SK-N-SH (cell line): Measurements from ENCODE around the gene CERS1. TPM values are rescaled to one million over a fixed set of nuclear protein-coding genes. Genes with fewer than 3 reads are reported as not detected.
A peak's percentile ranks its signal among the peaks of the same experiment; 100 is the strongest.

Experiments
- CTCF ChIA-PET: fragments of 300-600, 350-600 bp; formaldehyde crosslinking; extraction: SDS; loops from one replicate; lab custom pipeline; 2021; lab: Yijun Ruan, JAX
- POLR2A ChIA-PET: fragments of 350-600 bp; sonication (Branson Sonifier 250); formaldehyde crosslinking; extraction: SDS; loops from one replicate; lab custom pipeline; 2020; ENCODE audit warnings: antibody characterized with exemption, inconsistent platforms; lab: Yijun Ruan, JAX
- DNase-seq: peaks from one replicate; pipeline ENCODE4 v3.0.0; 2012
- H2AFZ ChIP-seq: fragments of 200-600 bp; sonication (generic); 2 replicates; pipeline ENCODE4 v1.8.1; 2016; ENCODE audit warnings: antibody characterized with exemption, mild to moderate bottlenecking, low read depth
- H3F3A ChIP-seq: fragments of 200-600 bp; sonication (generic); replicated peaks from 2 replicates; pipeline ENCODE3; 2016; ENCODE audit warnings: antibody characterized with exemption, mild to moderate bottlenecking; ENCODE audit not compliant: insufficient read depth
- H3K27ac ChIP-seq, 2 experiments: fragments of 200-500 bp in 1 of 2; fragments of 200-600 bp in 1 of 2; sonication (Bioruptor generic) in 1 of 2; sonication (generic), shearing (Covaris generic) in 1 of 2; 2 replicates each; pipeline versions ENCODE4 v1.5.1 to v1.6.1; 2014 to 2016; ENCODE audit warnings: low read depth in 2 of 2, inconsistent platforms in 1 of 2, low read length in 1 of 2, mild to moderate bottlenecking in 1 of 2, mixed read lengths in 1 of 2
- H3K27me3 ChIP-seq: fragments of 200-600 bp; sonication (generic), shearing (Covaris generic); 2 replicates; pipeline ENCODE4 v1.6.1; 2016; ENCODE audit warnings: mixed run types; ENCODE audit not compliant: insufficient read depth
- H3K36me3 ChIP-seq, 2 experiments: fragments of 200-500 bp in 1 of 2; fragments of 200-600 bp in 1 of 2; sonication (Bioruptor generic) in 1 of 2; sonication (generic) in 1 of 2; replicated peaks in 1 of 2; 2 replicates each; pipeline versions ENCODE3 to v1.5.1; 2014 to 2016; ENCODE audit warnings: low read length in 1 of 2, mild to moderate bottlenecking in 1 of 2; ENCODE audit not compliant: insufficient read depth in 2 of 2, control insufficient read depth in 1 of 2
- H3K4me1 ChIP-seq, 2 experiments: fragments of 200-500 bp in 1 of 2; fragments of 200-600 bp in 1 of 2; sonication (Bioruptor generic) in 1 of 2; sonication (generic), shearing (Covaris generic) in 1 of 2; 2 replicates each; pipeline versions ENCODE4 v1.5.1 to v1.6.1; 2014 to 2016; ENCODE audit warnings: low read depth in 1 of 2, low read length in 1 of 2, mixed run types in 1 of 2; ENCODE audit not compliant: insufficient read depth in 2 of 2, control insufficient read depth in 1 of 2
- H3K4me2 ChIP-seq: fragments of 200-600 bp; sonication (generic), shearing (Covaris generic); 2 replicates; pipeline ENCODE4 v1.6.1; 2017; ENCODE audit warnings: mixed run types
- H3K4me3 ChIP-seq, 2 experiments: fragments of 200-500 bp in 1 of 2; fragments of 200-600 bp in 1 of 2; sonication (Bioruptor generic) in 1 of 2; sonication (generic), shearing (Covaris generic) in 1 of 2; 2 replicates each; pipeline versions ENCODE4 v1.5.1 to v1.8.1; 2014 to 2016; ENCODE audit warnings: low read depth in 2 of 2, inconsistent platforms in 1 of 2, low read length in 1 of 2, mild to moderate bottlenecking in 1 of 2, mixed read lengths in 1 of 2, moderate library complexity in 1 of 2
- H3K79me2 ChIP-seq: fragments of 200-600 bp; sonication (generic); 2 replicates; pipeline ENCODE4 v1.8.1; 2017; ENCODE audit warnings: mild to moderate bottlenecking; ENCODE audit not compliant: insufficient read depth
- H3K9ac ChIP-seq: fragments of 200-600 bp; sonication (generic); 2 replicates; pipeline ENCODE4 v1.6.1; 2017; ENCODE audit warnings: mixed run types
- H3K9me2 ChIP-seq: fragments of 200-600 bp; sonication (generic); 2 replicates; pipeline ENCODE4 v1.6.1; 2017; ENCODE audit warnings: mixed run types
- H3K9me3 ChIP-seq: fragments of 200-600 bp; sonication (generic); 2 replicates; pipeline ENCODE4 v1.6.1; 2017; ENCODE audit warnings: mixed run types, mild to moderate bottlenecking, moderate library complexity
- H4K20me1 ChIP-seq: fragments of 200-600 bp; sonication (generic); 2 replicates; pipeline ENCODE4 v1.6.1; 2017; ENCODE audit warnings: mild to moderate bottlenecking, mixed run types; ENCODE audit not compliant: insufficient read depth
- CHD2 ChIP-seq: fragments of 150-350 bp; IDR thresholded peaks from 2 replicates; pipeline ENCODE4 v1.6.1; 2018; ENCODE audit warnings: low read length; ENCODE audit not compliant: partially characterized antibody
- EZH2phosphoT487 ChIP-seq: fragments of 200-600 bp; sonication (generic); IDR thresholded peaks from 2 replicates; pipeline ENCODE4 v1.6.1; 2017; ENCODE audit warnings: low read depth, mixed run types, mild to moderate bottlenecking, antibody characterized with exemption, moderate library complexity, borderline replicate concordance
- FOXM1 ChIP-seq: IDR thresholded peaks from 2 replicates; pipeline ENCODE4 v1.4.0; 2012; ENCODE audit warnings: low read depth, mild to moderate bottlenecking
- GABPA ChIP-seq: IDR thresholded peaks from 2 replicates; pipeline ENCODE4 v1.4.0; 2012; ENCODE audit warnings: low read depth, mild to moderate bottlenecking
- GATA2 ChIP-seq: sonication (generic); formaldehyde crosslinking; IDR thresholded peaks from 2 replicates; pipeline ENCODE4 v1.5.0; 2020; ENCODE audit warnings: mild to moderate bottlenecking, missing genetic modification reagents
- JUND ChIP-seq: IDR thresholded peaks from 2 replicates; pipeline ENCODE4 v1.4.0; 2012
- MEF2A ChIP-seq: IDR thresholded peaks from 2 replicates; pipeline ENCODE4 v1.4.0; 2012; ENCODE audit warnings: low read depth, borderline replicate concordance
- RAD21 ChIP-seq: IDR thresholded peaks from 2 replicates; pipeline ENCODE4 v1.6.1; 2012; ENCODE audit warnings: mild to moderate bottlenecking, low read length
- RCOR1 ChIP-seq: fragments of 150-350 bp; IDR thresholded peaks from 2 replicates; pipeline ENCODE4 v1.6.1; 2017; ENCODE audit warnings: antibody characterized with exemption, low read length
- SMC3 ChIP-seq: IDR thresholded peaks from 2 replicates; pipeline ENCODE4 v1.6.1; 2012; ENCODE audit warnings: low read depth, low read length, improper control_type of control experiment
- YY1 ChIP-seq: IDR thresholded peaks from 2 replicates; pipeline ENCODE4 v1.4.0; 2012; ENCODE audit warnings: low read depth, mild to moderate bottlenecking
- WGBS: methylation state at CpG from one replicate; pipeline ENCODE4 v1.1.6; 2017; ENCODE audit warnings: low lambda C conversion rate; 5-methylcytosine and 5-hydroxymethylcytosine counted together
- polyA plus RNA-seq, 3 experiments: library from polyadenylated mRNA; depleted of rRNA; stranded (reverse); fragments of >200 nt; gene quantifications; 2 replicates each; pipeline ENCODE4 v1.2.3, GENCODE V29; 2012
- TF ChIP-seq, protein P1 (sequence below): IDR thresholded peaks from 2 replicates; pipeline ENCODE4 v1.4.0; 2012; ENCODE audit warnings: low read depth
- TF ChIP-seq, protein P2 (sequence below): IDR thresholded peaks from 2 replicates; pipeline ENCODE4; 2012
- TF ChIP-seq, protein P3 (sequence below): fragments of 150-350 bp; IDR thresholded peaks from 2 replicates; pipeline ENCODE4 v1.6.1; 2017; ENCODE audit warnings: antibody characterized with exemption, low read length, low read depth, borderline replicate concordance
- TF ChIP-seq, protein P4 (sequence below): IDR thresholded peaks from 2 replicates; pipeline ENCODE4 v1.4.0; 2012; ENCODE audit warnings: low read depth, borderline replicate concordance
- TF ChIP-seq, protein P5 (sequence below): fragments of 200-600 bp; sonication (generic); IDR thresholded peaks from 2 replicates; pipeline ENCODE4 v1.6.1; 2017; ENCODE audit warnings: antibody characterized with exemption, mild to moderate bottlenecking, moderate library complexity

CERS1 gene
- polyA plus RNA-seq, 1 of the 3 experiments (the other 2 are of a cell fraction) = 7.3 TPM

DNA sequence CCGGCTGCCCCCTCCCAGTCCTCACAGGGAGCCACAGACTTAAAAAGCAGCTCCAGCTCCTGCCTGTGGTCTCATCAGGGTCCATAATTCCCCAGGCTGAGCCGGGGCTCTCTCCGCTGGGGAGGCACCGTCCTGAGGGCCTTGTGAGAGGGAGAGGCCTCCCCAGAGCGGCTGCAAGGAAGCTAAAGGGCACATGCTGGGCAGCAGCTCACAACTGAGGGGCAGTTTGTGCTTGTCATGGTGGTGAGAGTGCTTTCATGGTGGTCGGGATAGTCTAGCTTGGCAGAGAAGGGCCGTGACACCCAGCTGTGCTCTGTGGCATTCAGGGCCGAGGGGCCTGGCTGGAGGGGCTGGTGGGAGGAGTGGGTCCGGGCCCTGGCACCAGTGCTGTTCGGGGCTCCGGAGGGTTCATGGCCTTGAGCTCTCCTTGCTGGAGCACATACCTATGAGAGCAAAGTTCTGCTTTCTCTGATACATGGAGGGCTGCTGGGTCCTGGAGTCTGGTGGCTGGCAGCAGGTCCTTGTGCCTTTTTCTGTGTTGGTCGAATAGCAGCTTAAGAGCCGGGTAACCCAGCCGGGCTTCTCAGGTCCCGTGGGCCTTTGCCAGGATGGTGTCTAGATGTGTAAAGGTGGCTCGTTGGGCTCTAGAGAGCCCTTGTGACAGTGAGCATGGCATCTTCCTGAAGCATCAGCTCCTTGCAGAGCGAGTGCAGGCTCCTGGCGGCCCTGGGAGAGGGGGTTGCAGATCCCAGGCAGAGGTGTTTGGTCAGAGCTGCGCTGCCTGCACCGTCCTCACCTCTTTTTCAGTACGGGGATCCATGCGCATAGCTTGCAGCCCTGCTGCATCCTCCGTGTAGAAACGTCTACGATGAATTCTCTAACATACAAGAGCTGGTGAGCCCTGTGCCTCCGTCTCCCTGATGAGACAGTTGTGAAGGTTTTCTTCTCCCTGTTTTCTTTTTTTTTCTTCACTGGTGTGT is 55.4 kb downstream of the CERS1 start:
- POLR2A ChIA-PET = interaction anchor here (1.6 kb wide), 1 partner anchor 9 kb away, joined by 4 read pairs; the partner anchor contains the start of gene UPF1
- no peak overlapping the region for H3K9ac ChIP-seq
- no peak overlapping the region for H2AFZ ChIP-seq
- H3K9me3 ChIP-seq = no peaks in the 10 kb centered on the region
- TF ChIP-seq, protein P1, sequence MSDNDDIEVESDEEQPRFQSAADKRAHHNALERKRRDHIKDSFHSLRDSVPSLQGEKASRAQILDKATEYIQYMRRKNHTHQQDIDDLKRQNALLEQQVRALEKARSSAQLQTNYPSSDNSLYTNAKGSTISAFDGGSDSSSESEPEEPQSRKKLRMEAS = no peak
- TF ChIP-seq EZH2phosphoT487 = no peak
- TF ChIP-seq, protein P2, sequence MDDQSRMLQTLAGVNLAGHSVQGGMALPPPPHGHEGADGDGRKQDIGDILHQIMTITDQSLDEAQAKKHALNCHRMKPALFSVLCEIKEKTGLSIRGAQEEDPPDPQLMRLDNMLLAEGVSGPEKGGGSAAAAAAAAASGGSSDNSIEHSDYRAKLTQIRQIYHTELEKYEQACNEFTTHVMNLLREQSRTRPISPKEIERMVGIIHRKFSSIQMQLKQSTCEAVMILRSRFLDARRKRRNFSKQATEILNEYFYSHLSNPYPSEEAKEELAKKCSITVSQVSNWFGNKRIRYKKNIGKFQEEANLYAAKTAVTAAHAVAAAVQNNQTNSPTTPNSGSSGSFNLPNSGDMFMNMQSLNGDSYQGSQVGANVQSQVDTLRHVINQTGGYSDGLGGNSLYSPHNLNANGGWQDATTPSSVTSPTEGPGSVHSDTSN = no peak
- no peak for TF ChIP-seq MEF2A
- no peak for TF ChIP-seq RCOR1
- peaks cover 100% of the 10 kb centered on the region for H4K20me1 ChIP-seq
- H3K4me1 ChIP-seq = peaks cover 3 to 32% of the 10 kb centered on the region in 2 experiments; a peak in 1 of 4 replicates
- H3F3A ChIP-seq = peaks cover 8% of the 10 kb centered on the region
- WGBS = 93% methylated on average over 17 of the region's 26 CpGs
- peaks cover 2 to 5% of the 10 kb centered on the region in 2 experiments for H3K36me3 ChIP-seq
- no peak overlapping the region for H3K27ac ChIP-seq
- peak; percentile 27 for DNase-seq
- no peaks in the 10 kb centered on the region for H3K27me3 ChIP-seq
- no peak overlapping the region for H3K4me2 ChIP-seq
- no peak overlapping the region for H3K4me3 ChIP-seq
- CTCF ChIA-PET = interaction anchor here (0.7 to 12.6 kb wide), 7 partner anchors 8 to 248 kb away, joined by 3 to 234 read pairs (median 4); partner anchors contain the start of genes REX1BD and UPF1
- no peaks in the 10 kb centered on the region for H3K9me2 ChIP-seq
- peaks cover 100% of the 10 kb centered on the region for H3K79me2 ChIP-seq

DNA sequence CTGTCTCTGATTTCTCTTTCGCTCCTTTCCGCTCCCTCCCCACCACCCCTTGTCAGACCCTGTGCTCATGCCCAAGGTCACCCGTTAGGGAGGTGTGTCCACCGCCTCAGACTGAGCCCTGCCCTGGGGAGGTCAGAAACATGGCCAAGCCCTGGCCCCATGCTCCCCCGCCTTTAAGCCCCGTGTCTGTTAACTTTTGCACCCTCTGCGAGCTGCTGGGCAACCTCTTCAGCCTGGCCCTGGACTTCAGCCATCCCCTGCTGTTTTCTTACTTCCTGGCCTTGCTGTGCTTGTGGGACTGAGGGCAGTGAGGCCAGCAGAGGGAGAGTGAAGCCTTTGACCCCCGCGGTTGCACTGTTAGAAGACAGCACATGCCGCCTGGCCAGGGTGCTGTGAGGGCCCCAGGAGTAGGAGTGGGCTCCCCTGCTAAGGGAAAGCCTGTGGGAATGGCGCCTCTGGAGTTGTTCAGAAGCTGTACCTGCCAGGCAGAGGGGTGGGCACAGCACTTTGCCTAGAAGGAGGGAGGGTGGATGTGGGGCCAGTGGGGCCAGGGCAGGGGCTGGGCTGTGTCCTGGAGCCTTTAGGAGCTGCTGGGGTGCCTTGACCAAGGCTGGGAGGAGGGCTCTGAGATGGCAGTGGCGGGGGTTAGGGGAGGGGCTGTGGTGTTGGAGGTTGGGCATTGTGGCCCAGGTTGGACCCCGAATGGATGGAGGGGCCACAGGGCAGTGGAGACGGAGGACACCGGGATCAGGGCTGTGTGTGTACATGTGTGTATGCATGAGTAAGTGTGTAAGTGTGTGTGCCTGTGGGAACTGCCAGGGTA is 56.3 kb downstream of the CERS1 start:
- Histone ChIP-seq H3K79me2 (peaks cover 100% of the 10 kb centered on the region), H3K4me1 (peaks cover 3 to 23% of the 10 kb centered on the region in 2 experiments; a peak in 2 of 4 replicates), H3K9me3 (no peaks in the 10 kb centered on the region), H3F3A (peaks cover 8% of the 10 kb centered on the region), H3K9me2 (no peaks in the 10 kb centered on the region), H3K27me3 (no peaks in the 10 kb centered on the region), H3K4me2 (no peak overlapping the region), H3K27ac (no peak overlapping the region; a peak in 1 of 4 replicates), H3K36me3 (peaks cover 5 to 6% of the 10 kb centered on the region in 2 experiments), H2AFZ (no peak overlapping the region), H4K20me1 (peaks cover 100% of the 10 kb centered on the region), H3K9ac (no peak overlapping the region), H3K4me3 (no peak overlapping the region)
- WGBS = 93% methylated on average over 15 of the region's 15 CpGs
- POLR2A ChIA-PET = interaction anchor here (1.6 kb wide), 1 partner anchor 8 kb away, joined by 4 read pairs; the partner anchor contains the start of gene UPF1
- CTCF ChIA-PET = interaction anchor here (0.6 to 12.6 kb wide), 5 partner anchors 8 to 459 kb away, joined by 3 to 234 read pairs (median 17); partner anchors contain the start of genes REX1BD and UPF1
- no peak for DNase-seq
- TF ChIP-seq RAD21 (no peak), CHD2 (no peak), GATA2 (CRISPR knock-in tag) (no peak), GABPA (no peak), YY1 (no peak), JUND (no peak), EZH2phosphoT487 (no peak), FOXM1 (no peak), SMC3 (no peak)
- TF ChIP-seq, protein P3, sequence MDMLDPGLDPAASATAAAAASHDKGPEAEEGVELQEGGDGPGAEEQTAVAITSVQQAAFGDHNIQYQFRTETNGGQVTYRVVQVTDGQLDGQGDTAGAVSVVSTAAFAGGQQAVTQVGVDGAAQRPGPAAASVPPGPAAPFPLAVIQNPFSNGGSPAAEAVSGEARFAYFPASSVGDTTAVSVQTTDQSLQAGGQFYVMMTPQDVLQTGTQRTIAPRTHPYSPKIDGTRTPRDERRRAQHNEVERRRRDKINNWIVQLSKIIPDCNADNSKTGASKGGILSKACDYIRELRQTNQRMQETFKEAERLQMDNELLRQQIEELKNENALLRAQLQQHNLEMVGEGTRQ = no peak
- TF ChIP-seq, protein P4, sequence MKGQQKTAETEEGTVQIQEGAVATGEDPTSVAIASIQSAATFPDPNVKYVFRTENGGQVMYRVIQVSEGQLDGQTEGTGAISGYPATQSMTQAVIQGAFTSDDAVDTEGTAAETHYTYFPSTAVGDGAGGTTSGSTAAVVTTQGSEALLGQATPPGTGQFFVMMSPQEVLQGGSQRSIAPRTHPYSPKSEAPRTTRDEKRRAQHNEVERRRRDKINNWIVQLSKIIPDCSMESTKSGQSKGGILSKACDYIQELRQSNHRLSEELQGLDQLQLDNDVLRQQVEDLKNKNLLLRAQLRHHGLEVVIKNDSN = no peak
- TF ChIP-seq, protein P5, sequence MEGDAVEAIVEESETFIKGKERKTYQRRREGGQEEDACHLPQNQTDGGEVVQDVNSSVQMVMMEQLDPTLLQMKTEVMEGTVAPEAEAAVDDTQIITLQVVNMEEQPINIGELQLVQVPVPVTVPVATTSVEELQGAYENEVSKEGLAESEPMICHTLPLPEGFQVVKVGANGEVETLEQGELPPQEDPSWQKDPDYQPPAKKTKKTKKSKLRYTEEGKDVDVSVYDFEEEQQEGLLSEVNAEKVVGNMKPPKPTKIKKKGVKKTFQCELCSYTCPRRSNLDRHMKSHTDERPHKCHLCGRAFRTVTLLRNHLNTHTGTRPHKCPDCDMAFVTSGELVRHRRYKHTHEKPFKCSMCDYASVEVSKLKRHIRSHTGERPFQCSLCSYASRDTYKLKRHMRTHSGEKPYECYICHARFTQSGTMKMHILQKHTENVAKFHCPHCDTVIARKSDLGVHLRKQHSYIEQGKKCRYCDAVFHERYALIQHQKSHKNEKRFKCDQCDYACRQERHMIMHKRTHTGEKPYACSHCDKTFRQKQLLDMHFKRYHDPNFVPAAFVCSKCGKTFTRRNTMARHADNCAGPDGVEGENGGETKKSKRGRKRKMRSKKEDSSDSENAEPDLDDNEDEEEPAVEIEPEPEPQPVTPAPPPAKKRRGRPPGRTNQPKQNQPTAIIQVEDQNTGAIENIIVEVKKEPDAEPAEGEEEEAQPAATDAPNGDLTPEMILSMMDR = no peak
